Raji (cell line): ENCODE data around the gene INPP5K.

Experiments
- POLR2A ChIP-seq: IDR thresholded peaks from 2 replicates; pipeline ENCODE4 v1.6.1; 2011; ENCODE audit warnings: low read depth, low read length, control low read depth; ENCODE audit not compliant: insufficient read depth

Gene INPP5K

DNA sequence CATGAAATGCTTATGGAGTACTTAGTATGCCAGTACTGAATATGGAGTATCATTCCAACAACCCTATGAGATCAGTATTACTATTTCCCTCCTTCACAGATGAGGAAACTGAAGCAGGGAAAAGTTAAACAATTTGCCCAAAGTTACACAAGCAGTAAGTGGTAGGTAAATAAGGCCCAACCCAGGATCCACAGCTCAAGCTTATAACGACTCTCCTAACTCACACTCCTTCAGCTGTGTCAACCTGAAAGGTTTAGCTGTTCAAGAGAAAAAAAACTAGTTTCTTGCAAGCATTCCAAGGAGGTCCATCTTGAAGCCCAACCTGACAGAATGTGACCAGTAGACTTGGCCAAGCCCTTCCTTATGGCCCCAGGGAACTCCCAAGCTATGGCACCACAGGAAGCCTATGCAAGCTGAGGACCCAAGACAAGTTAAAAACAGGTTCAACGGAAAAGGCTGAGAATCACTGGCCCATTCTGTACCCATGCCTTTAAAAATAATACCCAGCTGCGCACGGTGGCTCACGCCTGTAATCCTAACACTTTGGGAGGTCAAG is 66.9 kb downstream of the INPP5K start:
- TF ChIP-seq POLR2A = no peak

- TF ChIP-seq POLR2A = no peak
Measured at GRCh38 chr17:1447052-1447451, 69.4 kb downstream of the INPP5K start.

DNA sequence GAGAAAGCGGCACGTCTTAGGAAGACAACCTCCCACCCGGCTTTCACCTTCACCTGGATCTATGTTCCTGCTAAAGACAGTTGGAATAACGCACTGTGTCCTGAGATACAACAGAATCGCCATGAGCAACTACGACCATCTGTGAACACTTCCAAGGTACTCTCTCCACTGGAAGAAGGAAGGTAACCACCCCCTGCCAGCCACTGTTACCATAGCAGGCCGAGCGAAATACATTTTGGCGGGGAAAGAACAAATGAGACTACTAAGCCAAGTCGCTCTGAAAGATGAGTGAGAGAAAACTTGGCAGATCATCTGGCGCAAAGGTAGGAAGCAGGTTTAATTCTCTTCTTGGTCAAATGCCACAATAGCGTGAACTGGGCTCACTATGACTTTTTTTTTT is 70.2 kb downstream of the INPP5K start:
- no peak for TF ChIP-seq POLR2A
